Measurements from ENCODE around the gene SLC13A4. TPM values are rescaled to one million over a fixed set of nuclear protein-coding genes. Genes with fewer than 3 reads are reported as not detected.

Gene SLC13A4
- total and polyA plus RNA-seq, 5 experiments from 2014 or later: 0.13 to 0.25 TPM; not detected in 3

GRCh38 chr7:135634191-135634878 is 93.7 kb downstream of the SLC13A4 start:
- H3K36me3 Mint-ChIP-seq: peaks cover 12 to 89% (median 35%) of the 10 kb centered on the region in 3 donors
- POLR2A ChIA-PET: no interaction called here
- no peak for ATAC-seq

More at GRCh38 chr7:135634191-135634878, 93.7 kb downstream of the SLC13A4 start:
- DNase-seq: no peak
- Mint-ChIP-seq H3K27me3 (no peaks in the 10 kb centered on the region), H3K4me3 (no peak overlapping the region), H3K4me1 (no peaks in the 10 kb centered on the region), H3K27ac (peak overlapping the region in 3 of 10 donors; percentile 6 to 44 (median 17)), H3K9me3 (no peaks in the 10 kb centered on the region)

Other genes with a start within 250 kb of the SLC13A4 start
- 10 to 100 TPM; 31.8 to 42.2 TPM for gene CNOT4, start 218.1 kb downstream of the SLC13A4 start, total RNA-seq
- gene CNOT4, start 218.1 kb downstream of the SLC13A4 start, polyA plus RNA-seq: 10 to 100 TPM; 11.9 to 19.6 (median 15.4) TPM
- gene NUP205, start 170.3 kb downstream of the SLC13A4 start, total RNA-seq: 10 to 100 TPM; 73.7 to 77.8 TPM
- 10 to 100 TPM; 20.5 to 24.9 (median 22.2) TPM for gene NUP205, start 170.3 kb downstream of the SLC13A4 start, polyA plus RNA-seq
- 10 to 100 TPM; 26.8 to 31.1 TPM for gene STMP1, start 65.7 kb downstream of the SLC13A4 start, total RNA-seq
- 10 to 100 TPM; 46.5 to 56.6 (median 55.4) TPM for gene STMP1, start 65.7 kb downstream of the SLC13A4 start, polyA plus RNA-seq
- not detected for gene FAM180A, start 20.6 kb upstream of the SLC13A4 start, total RNA-seq
- not detected for gene FAM180A, start 20.6 kb upstream of the SLC13A4 start, polyA plus RNA-seq
- gene MTPN, start 249.2 kb upstream of the SLC13A4 start, total RNA-seq: 10 to 100 TPM; 71.4 to 74.1 TPM
- gene MTPN, start 249.2 kb upstream of the SLC13A4 start, polyA plus RNA-seq: 100 to 1,000 TPM in 1 of 3 donors, 10 to 100 TPM in 2; 60.5 to 100 (median 86.2) TPM

All from naive thymus-derived CD8-positive, alpha-beta T cell (primary cell).